Activated naive CD4-positive, alpha-beta T cell treated with anti-CD3 and anti-CD28 coated beads, Interleukin-2, amount 50 U/mL, for 16 hours (primary cell): Measurements from ENCODE around the gene RDH5.

Experiments used
- DNase-seq: peaks from one replicate; pipeline ENCODE4 v3.0.0-alpha.2; 2020

Gene RDH5

GRCh38 chr12:55729819-55730818 is 9.9 kb downstream of the RDH5 start:
- DNase-seq = no peak

DNA sequence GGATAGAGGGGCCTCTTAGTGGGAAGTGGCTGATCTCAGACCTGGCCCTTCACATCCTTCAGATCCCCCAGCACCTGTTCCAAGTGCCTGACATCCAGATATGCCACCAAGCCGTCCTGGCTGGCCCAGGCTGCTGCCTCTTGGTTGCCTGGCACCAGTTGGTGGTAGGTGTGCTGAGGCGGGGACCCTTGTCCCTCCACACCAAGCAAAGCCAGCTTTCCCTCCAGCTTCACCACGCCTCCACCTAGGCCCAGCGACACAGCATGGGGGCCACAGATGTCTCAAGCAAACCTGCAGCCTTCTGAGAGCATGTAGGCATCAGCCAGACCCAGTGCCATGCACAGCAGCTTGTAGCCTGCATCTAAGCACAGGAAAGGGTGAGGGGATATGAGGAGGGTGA is 12.1 kb downstream of the RDH5 start:
- DNase-seq = no peak

GRCh38 chr12:55733021-55733555 is 12.9 kb downstream of the RDH5 start:
- no peak for DNase-seq

- no peak for DNase-seq
These were observed 13.7 kb downstream of the RDH5 start for GRCh38 chr12:55733858-55734257.

- no peak for DNase-seq
These were observed 14.4 kb downstream of the RDH5 start for GRCh38 chr12:55734595-55734994.

- no peak for DNase-seq
These were observed 15.9 kb downstream of the RDH5 start for GRCh38 chr12:55736076-55736475.

DNA sequence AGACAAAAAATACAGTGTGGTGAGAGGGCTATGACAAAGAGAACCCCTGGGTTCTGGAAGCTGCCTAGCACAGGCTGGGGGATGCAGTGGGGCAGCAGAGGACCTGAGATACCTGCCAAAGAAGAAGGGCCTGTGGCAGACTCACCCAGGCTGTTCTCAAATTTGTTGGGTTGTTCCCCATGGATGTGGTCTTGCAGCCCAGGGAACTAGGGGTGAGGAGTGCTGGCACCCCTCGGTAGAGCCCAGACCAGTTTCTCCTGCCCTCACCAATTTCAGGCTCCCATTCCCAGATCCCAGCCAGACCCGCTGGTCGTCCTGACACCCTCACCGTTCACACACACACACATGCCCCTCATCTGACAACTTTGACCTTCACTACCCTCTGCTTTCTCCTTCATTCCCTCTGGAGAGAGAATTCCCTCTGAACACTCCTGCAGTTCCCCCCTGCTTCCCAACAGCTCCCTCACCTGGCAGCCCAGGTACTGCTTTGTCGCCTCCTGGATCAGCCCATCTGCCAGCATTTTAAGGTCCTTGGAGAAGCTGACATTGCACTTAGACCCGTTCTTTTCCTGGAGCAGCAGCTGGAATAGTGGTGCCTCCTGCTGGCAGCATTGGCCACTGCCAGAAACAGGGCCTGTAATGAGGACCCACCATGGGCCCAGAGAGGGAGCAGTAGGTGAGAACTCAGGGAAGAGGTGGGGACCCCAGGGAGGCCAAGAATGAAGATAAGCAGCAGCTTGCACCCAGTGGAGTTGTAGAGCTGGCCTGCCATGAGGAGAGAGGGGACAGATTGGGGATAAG is 16.8 kb downstream of the RDH5 start:
- peak; percentile 63 for DNase-seq

- no peak for DNase-seq
These were observed 17.5 kb downstream of the RDH5 start for GRCh38 chr12:55737581-55738122.

DNA sequence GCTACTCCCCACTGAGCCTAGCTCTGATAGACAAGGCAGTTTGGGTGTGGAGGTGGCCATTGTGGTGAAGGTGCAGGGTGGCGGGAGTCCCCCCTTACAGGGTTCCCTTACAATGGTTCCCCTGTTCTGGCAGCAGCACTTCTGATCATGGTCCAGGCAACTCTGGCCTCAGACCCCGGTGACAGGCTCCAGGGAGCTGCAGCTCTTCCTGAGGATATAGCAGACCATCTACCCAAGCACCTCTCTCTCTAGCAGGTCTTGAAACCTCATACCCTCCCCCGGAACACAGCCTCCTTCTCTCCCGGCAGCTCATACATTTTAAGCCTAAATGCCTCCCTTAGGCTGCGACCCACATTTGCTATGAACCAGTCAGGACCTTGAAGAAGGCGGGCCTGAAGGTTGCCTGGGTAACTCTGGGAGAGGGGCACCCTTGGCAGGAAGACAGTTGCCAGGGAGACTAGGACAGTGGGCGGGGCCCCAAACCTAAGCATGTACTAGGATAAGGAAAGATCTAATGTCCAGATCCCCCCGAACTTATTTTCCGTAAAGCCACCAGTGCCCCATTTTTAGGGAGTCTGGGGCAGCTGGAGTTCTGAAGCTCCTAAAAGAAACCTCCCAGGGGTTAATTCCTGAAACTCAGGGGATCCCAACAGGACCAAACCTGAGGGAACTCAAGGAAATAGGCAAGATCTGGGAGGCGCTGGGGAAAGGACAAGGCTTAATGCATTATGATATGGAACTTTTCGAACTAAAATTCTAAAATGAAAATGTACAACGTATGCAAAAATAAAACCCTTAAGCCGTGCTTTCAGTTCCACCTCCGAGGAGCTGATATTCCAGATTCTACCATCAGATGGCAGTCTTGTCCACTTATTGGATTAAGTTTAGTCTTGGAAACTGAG is 18.2 kb downstream of the RDH5 start:
- peak; percentile 77 for DNase-seq

- no peak for DNase-seq
These were observed 18.8 kb downstream of the RDH5 start for GRCh38 chr12:55739025-55739378.

GRCh38 chr12:55741931-55742680 is 21.9 kb downstream of the RDH5 start:
- no peak for DNase-seq

DNA sequence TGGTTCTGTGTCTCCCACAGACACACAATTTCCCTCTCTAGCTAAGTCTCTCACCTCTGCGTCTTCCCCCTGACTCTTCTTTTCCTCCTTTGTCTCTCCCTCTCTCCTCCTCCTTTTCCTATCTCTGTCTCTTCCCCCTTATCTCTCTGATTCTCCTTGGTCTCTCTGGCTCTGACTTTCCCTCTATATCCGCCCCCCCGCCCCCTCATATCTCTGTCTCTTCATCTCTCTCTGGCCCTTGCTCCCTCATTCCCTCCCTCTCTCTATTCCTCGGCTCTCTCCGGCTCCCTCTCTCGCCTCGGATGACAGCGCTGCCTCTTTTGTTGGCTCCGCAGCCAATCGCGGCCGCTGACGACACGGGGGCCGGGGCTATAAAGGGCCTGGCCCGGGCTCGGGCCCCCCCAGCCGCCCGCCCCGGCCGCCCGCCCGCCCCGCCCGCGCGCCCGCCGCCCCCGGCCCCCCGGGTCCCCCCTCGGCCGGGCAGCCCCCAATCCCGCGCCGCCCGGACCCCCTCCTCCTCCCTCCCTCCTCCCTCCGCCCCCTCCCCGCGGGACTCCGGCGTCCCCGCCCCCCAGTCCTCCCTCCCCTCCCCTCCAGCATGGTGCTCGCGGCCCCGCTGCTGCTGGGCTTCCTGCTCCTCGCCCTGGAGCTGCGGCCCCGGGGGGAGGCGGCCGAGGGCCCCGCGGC is 22.7 kb downstream of the RDH5 start, which contains the start of gene GDF11:
Gene GDF11, plus strand, starts transcription at position 404 of the 687 bp plus-strand sequence. Its CDS starts 195 bp downstream, at position 599.
- DNase-seq = peak; percentile 76

DNA sequence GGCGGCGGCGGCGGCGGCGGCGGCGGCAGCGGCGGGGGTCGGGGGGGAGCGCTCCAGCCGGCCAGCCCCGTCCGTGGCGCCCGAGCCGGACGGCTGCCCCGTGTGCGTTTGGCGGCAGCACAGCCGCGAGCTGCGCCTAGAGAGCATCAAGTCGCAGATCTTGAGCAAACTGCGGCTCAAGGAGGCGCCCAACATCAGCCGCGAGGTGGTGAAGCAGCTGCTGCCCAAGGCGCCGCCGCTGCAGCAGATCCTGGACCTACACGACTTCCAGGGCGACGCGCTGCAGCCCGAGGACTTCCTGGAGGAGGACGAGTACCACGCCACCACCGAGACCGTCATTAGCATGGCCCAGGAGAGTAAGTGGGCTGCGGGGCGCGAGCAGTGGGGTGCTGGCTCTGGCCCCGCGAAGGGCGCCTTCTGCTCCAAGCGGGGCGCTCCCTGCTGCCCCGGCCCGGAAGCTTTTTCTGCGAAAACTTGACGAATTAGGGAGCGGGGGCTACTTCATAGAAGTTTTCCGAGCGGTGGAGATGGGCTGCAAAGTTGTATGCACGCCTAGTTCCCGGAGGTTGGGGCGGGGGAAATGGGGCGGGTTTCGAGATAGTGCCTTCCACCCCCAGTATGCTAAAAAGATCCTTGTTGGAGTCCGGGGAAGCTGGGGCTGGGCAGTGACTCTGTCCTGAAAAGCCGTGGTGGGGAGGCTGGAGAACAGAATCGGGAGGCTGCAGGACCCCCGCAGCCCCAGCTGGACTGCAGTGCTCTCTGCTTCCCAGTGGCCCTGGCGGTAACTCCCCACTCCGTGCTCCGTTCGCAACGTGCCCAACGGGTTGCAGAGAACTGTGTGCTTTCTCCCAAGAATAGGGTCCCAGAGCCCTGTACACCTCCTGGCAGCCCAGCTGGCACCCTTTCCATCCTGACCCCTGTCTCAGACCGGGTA is 23.5 kb downstream of the RDH5 start:
- peak; percentile 46 for DNase-seq

DNA sequence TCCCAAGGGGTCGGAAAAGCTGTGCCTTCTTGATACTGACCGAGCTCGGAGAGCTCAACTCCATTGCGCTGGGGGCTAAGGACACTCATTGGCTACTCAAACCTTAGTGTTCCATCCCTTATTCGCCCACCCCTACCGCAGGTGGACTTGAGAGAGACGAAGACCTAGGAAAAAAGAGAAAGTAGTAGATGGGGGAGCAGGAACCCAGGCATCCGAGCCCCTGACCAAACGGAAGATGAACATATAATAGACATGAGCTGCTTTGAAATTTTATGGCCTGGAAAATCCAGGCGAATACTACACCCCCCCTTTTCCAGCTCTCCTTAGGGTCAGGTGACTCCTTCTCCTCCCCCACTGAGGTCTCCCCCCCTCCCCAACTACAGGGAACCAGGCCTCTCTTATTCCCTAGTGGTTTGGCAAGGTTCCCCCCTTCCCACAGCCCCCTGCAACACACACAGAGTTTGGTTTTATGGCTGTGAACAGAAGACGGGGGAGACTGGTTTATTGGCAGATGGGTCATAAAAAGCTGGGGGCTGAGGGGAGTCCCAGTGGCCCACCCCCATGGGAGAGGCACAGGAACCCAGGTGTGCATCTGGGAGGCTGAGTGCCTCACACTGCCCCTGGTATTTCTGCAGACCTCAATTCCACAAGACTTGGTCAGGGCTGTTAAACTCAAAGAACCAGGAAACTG is 24.3 kb downstream of the RDH5 start:
- no peak for DNase-seq

DNA sequence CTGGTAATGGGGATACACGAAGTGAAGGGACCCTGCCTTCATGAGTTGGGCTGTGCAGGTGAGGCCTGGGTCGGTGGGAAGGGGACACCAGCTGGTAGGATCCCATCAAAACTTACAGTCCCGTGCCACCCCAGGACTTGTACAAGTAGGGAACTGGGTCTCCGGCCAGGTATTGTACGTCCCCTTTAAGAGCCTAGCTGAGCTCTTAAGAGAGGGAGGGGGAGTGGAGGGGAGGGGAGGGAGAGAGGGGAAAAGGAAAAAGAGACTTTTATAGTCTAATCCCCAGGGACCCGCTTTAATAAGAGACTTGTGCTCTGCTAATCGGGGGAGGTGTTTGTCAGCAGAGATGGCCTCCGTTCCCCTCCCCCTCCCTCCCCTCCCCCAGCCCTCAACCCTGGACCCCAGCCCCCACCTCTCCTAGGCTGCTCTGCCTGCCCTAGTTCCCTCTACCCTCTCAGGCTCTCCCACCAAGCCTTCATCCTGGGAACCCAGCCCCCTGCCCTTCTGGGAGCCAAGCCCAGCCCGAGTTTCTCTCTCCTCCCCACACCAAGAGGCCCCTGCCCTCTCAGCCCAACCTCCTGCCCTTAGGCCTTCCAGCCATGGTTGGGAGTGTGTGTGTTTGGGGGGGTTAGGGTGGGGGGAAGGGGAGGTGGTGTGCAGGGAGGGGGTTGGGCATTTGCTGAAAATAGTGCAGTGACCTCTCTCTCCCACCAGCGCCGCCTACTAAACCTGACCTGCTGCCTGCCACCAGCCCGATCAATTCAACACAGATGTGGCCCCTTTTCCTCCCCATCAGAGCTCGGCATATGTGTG is 25.4 kb downstream of the RDH5 start:
- no peak for DNase-seq

DNA sequence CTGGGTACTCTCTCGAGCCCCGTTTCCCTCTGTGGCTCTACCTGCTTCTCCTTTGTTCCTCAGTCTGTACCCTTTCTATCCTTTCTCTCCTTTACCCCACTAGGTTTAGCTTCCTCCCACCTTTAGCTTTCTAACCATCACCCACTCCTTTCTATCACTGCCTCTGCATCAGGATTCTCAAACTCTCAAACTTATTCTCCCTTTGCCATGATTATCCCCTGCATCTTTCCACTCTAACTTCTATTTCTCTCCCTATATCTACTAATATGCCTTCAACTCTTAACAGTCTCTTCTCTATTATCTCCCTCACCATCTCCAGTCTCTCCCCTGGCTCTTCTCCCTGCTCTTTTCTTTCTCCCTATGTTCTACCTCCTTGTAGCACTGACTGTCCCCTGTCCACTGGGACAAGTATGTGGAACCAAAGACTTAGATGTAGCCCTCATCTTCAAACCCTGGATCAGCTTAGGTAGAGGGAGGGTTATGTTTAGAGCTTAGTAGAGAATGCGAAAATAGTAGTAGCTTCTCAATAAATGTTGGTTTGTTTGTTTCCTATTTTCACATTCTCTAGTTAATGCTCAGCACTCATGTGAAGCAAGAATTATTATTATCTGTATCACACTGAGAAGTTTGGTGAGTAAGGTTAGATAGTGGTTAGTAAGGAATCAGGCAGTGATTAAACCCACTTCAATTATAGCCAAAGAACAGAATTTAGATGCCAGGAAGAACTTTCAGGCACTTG is 26.1 kb downstream of the RDH5 start:
- DNase-seq = no peak

DNA sequence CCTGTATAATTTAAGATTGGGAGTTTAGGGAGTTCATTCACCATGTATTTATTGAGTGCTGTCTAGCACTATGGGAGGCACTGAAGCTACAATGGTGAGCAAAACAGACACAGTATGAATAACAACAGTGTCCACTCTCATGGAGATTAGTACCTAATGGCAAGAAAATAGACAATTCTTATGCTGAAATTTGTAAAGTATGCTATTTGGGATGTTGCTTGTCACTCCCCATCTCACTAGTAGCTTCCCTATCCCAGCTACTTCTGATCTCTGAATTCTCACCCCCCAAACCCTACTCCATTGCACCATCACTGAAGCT is 26.7 kb downstream of the RDH5 start:
- DNase-seq = no peak
